Measurements from ENCODE around the gene IFNL4.

Gene IFNL4

DNA sequence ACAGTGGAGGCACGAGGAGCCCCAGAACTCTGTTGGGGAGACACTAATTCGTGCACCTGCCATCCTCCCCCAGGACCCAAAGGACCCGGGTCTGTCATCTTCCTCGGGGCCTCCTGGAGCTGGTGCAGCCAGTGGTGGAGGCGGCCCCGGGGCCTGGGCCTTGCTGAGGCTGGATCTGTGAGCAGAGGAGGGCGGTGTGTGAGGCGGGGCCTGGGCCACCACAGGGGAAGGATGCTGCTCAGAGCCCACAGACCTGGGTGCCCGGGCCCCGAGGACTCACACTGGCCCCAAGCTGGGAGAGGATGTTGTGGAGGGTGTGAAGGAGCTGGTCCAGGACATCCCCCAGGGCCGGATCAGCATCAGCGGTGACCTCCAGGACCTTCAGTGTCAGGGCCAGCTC, 12.1 kb downstream of the IFNL4 start:
- TF ChIP-seq TOX (CRISPR knock-in tag; IDR thresholded peaks at IDR 0.05; ENCODE audit: borderline replicate concordance) (no peak), TCF4 (CRISPR knock-in tag; IDR thresholded peaks at IDR 0.05; ENCODE audit: borderline replicate concordance) (no peak), CSDC2 (CRISPR knock-in tag; IDR thresholded peaks at IDR 0.05) (no peak), ZNF565 (CRISPR knock-in tag; conservative IDR thresholded peaks at IDR 0.05; ENCODE audit: low read depth) (no peak), ARNTL (CRISPR knock-in tag; IDR thresholded peaks at IDR 0.05; ENCODE audit: borderline replicate concordance, low read depth) (no peak), ZNF70 (CRISPR knock-in tag; IDR thresholded peaks at IDR 0.05) (no peak), ZFP3 (CRISPR knock-in tag; IDR thresholded peaks at IDR 0.05) (no peak), ZNF8 (CRISPR knock-in tag; IDR thresholded peaks at IDR 0.05) (no peak), ZC3H10 (CRISPR knock-in tag; IDR thresholded peaks at IDR 0.05) (no peak), ISL1 (CRISPR knock-in tag; IDR thresholded peaks at IDR 0.05) (no peak), ZFP30 (CRISPR knock-in tag; IDR thresholded peaks at IDR 0.05) (no peak)
- TF ChIP-seq, protein P1, sequence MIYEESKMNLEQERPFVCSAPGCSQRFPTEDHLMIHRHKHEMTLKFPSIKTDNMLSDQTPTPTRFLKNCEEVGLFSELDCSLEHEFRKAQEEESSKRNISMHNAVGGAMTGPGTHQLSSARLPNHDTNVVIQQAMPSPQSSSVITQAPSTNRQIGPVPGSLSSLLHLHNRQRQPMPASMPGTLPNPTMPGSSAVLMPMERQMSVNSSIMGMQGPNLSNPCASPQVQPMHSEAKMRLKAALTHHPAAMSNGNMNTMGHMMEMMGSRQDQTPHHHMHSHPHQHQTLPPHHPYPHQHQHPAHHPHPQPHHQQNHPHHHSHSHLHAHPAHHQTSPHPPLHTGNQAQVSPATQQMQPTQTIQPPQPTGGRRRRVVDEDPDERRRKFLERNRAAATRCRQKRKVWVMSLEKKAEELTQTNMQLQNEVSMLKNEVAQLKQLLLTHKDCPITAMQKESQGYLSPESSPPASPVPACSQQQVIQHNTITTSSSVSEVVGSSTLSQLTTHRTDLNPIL (CRISPR knock-in tag; IDR thresholded peaks at IDR 0.05; ENCODE audit: low read depth): no peak
- TF ChIP-seq, protein P2, sequence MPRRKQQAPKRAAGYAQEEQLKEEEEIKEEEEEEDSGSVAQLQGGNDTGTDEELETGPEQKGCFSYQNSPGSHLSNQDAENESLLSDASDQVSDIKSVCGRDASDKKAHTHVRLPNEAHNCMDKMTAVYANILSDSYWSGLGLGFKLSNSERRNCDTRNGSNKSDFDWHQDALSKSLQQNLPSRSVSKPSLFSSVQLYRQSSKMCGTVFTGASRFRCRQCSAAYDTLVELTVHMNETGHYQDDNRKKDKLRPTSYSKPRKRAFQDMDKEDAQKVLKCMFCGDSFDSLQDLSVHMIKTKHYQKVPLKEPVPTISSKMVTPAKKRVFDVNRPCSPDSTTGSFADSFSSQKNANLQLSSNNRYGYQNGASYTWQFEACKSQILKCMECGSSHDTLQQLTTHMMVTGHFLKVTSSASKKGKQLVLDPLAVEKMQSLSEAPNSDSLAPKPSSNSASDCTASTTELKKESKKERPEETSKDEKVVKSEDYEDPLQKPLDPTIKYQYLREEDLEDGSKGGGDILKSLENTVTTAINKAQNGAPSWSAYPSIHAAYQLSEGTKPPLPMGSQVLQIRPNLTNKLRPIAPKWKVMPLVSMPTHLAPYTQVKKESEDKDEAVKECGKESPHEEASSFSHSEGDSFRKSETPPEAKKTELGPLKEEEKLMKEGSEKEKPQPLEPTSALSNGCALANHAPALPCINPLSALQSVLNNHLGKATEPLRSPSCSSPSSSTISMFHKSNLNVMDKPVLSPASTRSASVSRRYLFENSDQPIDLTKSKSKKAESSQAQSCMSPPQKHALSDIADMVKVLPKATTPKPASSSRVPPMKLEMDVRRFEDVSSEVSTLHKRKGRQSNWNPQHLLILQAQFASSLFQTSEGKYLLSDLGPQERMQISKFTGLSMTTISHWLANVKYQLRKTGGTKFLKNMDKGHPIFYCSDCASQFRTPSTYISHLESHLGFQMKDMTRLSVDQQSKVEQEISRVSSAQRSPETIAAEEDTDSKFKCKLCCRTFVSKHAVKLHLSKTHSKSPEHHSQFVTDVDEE (CRISPR knock-in tag; IDR thresholded peaks at IDR 0.05): no peak
- ATAC-seq: no peak

DNA sequence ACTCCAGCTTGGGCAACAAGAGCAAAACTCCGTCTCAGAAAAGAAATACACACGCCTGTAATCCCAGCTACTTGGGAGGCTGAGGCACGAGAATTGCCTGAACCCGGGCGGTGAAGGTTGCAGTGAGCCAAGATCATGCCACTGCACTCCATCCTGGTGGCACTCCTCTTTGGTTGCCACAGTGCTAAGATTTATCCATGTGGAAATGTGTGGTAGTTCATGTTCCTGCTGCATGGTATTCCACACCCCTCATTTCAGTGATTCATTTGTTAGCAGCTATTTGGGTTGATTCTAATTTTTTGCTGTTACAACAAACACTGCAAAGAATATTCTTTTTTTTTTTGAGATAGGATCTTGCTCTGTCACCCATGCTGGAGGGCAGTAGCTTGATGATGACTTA, 15.9 kb downstream of the IFNL4 start:
- no peak for ATAC-seq
- TF ChIP-seq ZNF8 (CRISPR knock-in tag; IDR thresholded peaks at IDR 0.05): no peak
- no peak for TF ChIP-seq RARB (CRISPR knock-in tag; IDR thresholded peaks at IDR 0.05)
- TF ChIP-seq ESRRG (CRISPR knock-in tag; IDR thresholded peaks at IDR 0.05): no peak
- no peak for TF ChIP-seq ZC3H10 (CRISPR knock-in tag; IDR thresholded peaks at IDR 0.05)
- no peak for TF ChIP-seq SNAI2 (CRISPR knock-in tag; IDR thresholded peaks at IDR 0.05)
- TF ChIP-seq OSR1 (CRISPR knock-in tag; IDR thresholded peaks at IDR 0.05): no peak
- TF ChIP-seq, protein P3, sequence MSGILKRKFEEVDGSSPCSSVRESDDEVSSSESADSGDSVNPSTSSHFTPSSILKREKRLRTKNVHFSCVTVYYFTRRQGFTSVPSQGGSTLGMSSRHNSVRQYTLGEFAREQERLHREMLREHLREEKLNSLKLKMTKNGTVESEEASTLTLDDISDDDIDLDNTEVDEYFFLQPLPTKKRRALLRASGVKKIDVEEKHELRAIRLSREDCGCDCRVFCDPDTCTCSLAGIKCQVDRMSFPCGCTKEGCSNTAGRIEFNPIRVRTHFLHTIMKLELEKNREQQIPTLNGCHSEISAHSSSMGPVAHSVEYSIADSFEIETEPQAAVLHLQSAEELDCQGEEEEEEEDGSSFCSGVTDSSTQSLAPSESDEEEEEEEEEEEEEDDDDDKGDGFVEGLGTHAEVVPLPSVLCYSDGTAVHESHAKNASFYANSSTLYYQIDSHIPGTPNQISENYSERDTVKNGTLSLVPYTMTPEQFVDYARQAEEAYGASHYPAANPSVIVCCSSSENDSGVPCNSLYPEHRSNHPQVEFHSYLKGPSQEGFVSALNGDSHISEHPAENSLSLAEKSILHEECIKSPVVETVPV (CRISPR knock-in tag; IDR thresholded peaks at IDR 0.05): no peak
- TF ChIP-seq ISL1 (CRISPR knock-in tag; IDR thresholded peaks at IDR 0.05): no peak
- no peak for TF ChIP-seq ZFP30 (CRISPR knock-in tag; IDR thresholded peaks at IDR 0.05)
- no peak for TF ChIP-seq ARNTL (CRISPR knock-in tag; IDR thresholded peaks at IDR 0.05; ENCODE audit: borderline replicate concordance, low read depth)
- TF ChIP-seq, protein P1 (CRISPR knock-in tag; IDR thresholded peaks at IDR 0.05; ENCODE audit: low read depth): no peak
- TF ChIP-seq, protein P4, sequence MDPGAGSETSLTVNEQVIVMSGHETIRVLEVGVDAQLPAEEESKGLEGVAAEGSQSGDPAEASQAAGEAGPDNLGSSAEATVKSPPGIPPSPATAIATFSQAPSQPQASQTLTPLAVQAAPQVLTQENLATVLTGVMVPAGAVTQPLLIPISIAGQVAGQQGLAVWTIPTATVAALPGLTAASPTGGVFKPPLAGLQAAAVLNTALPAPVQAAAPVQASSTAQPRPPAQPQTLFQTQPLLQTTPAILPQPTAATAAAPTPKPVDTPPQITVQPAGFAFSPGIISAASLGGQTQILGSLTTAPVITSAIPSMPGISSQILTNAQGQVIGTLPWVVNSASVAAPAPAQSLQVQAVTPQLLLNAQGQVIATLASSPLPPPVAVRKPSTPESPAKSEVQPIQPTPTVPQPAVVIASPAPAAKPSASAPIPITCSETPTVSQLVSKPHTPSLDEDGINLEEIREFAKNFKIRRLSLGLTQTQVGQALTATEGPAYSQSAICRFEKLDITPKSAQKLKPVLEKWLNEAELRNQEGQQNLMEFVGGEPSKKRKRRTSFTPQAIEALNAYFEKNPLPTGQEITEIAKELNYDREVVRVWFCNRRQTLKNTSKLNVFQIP (CRISPR knock-in tag; IDR thresholded peaks at IDR 0.05; ENCODE audit: borderline replicate concordance, low read depth): no peak
- no peak for TF ChIP-seq ZFP3 (CRISPR knock-in tag; IDR thresholded peaks at IDR 0.05)
- TF ChIP-seq, protein P2 (CRISPR knock-in tag; IDR thresholded peaks at IDR 0.05): no peak
- TF ChIP-seq, protein P5, sequence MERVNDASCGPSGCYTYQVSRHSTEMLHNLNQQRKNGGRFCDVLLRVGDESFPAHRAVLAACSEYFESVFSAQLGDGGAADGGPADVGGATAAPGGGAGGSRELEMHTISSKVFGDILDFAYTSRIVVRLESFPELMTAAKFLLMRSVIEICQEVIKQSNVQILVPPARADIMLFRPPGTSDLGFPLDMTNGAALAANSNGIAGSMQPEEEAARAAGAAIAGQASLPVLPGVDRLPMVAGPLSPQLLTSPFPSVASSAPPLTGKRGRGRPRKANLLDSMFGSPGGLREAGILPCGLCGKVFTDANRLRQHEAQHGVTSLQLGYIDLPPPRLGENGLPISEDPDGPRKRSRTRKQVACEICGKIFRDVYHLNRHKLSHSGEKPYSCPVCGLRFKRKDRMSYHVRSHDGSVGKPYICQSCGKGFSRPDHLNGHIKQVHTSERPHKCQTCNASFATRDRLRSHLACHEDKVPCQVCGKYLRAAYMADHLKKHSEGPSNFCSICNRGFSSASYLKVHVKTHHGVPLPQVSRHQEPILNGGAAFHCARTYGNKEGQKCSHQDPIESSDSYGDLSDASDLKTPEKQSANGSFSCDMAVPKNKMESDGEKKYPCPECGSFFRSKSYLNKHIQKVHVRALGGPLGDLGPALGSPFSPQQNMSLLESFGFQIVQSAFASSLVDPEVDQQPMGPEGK (CRISPR knock-in tag; IDR thresholded peaks at IDR 0.05; ENCODE audit: borderline replicate concordance): no peak
